HG03460 (cell line): Measurements from ENCODE around the gene CA14.
"Not testable (repeated sequence)": the region's sequence is repeated elsewhere in the genome, so short reads cannot be mapped to it uniquely, and the experiment has no call there.

Source experiments
- ATAC-seq: cut with Tn5 transposase; IDR thresholded peaks from one replicate; pipeline ENCODE4 v1.9.1; 2021; ENCODE audit not compliant: unreplicated experiment

Gene CA14

GRCh38 chr1:150235852-150236613 lies 21.5 kb upstream of the CA14 start, which contains the start of gene ANP32E:
TSS of gene ANP32E (minus strand) at chr1:150236112. CDS start at chr1:150235786, 326 bp downstream.
- ATAC-seq: peak; percentile 78

- no peak for ATAC-seq
These were observed 20.9 kb upstream of the CA14 start for GRCh38 chr1:150236614-150237100.

GRCh38 chr1:150237176-150237575 lies 20.4 kb upstream of the CA14 start:
- ATAC-seq: not testable (repeated sequence)

- ATAC-seq: no peak
These were observed 19.8 kb upstream of the CA14 start for GRCh38 chr1:150237746-150238145.

- no peak for ATAC-seq
These were observed 14.6 kb upstream of the CA14 start for GRCh38 chr1:150243003-150243402.

- no peak for ATAC-seq
These were observed 7.6 kb upstream of the CA14 start for GRCh38 chr1:150249936-150250335.

- no peak for ATAC-seq
These were observed 1.4 kb upstream of the CA14 start for GRCh38 chr1:150256198-150256553.

GRCh38 chr1:150256554-150257341 lies 826 bp upstream of the CA14 start:
- ATAC-seq: no peak

GRCh38 chr1:150259217-150259616 lies 1.6 kb downstream of the CA14 start:
- no peak for ATAC-seq

- ATAC-seq: no peak
These were observed 2.4 kb downstream of the CA14 start for GRCh38 chr1:150259758-150260669.

- no peak for ATAC-seq
These were observed 3.8 kb downstream of the CA14 start for GRCh38 chr1:150261367-150261766.

GRCh38 chr1:150262388-150263320 lies 5.1 kb downstream of the CA14 start:
- no peak for ATAC-seq

- ATAC-seq: no peak
These were observed 6.0 kb downstream of the CA14 start for GRCh38 chr1:150263549-150263948.

- ATAC-seq: no peak
These were observed 10.3 kb downstream of the CA14 start for GRCh38 chr1:150267896-150268295.

- ATAC-seq: peak; percentile 15
These were observed 10.7 kb downstream of the CA14 start for GRCh38 chr1:150268340-150268704.

- ATAC-seq: peak; percentile 85
These were observed 11.3 kb downstream of the CA14 start, which contains the start of gene APH1A for GRCh38 chr1:150268705-150269403. TSS of gene APH1A (minus strand) at chr1:150269016. CDS start at chr1:150268810, 206 bp downstream.

- ATAC-seq: no peak
These were observed 11.9 kb downstream of the CA14 start for GRCh38 chr1:150269451-150269850.

- no peak for ATAC-seq
These were observed 13.9 kb downstream of the CA14 start for GRCh38 chr1:150271291-150271959.

- ATAC-seq: no peak
These were observed 15.7 kb downstream of the CA14 start for GRCh38 chr1:150273311-150273710.
